GM18519 (cell line): Measurements from ENCODE around the gene RGMB.
A peak's percentile ranks its signal among the peaks of the same experiment; 100 is the strongest.

Source experiments
- ATAC-seq: cut with Tn5 transposase; IDR thresholded peaks from one replicate; pipeline ENCODE4 v1.9.1; 2021; ENCODE audit warnings: mild to moderate bottlenecking, moderate library complexity; ENCODE audit not compliant: unreplicated experiment, low FRiP score

RGMB gene

DNA sequence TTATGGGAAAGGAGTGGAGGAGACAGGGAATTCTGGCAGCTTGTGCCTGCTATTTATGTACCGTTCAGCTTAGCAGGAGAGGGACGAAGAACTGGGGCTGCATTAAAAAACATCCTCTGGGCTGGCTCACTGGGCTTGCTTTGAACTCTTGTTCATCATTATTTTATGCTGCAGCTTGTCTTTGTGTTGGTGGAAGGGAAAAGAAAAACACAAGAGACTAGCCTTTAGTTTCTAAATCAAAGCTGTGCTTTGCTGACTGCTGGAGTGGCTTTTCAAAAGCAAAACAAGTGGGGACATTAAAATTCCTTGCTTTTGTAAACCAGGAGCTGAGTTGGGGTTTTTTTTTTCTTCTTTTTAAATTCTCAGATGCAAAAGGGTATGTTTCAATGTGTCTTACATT, 5.9 kb upstream of the RGMB start:
- no peak for ATAC-seq

GRCh38 chr5:98768160-98768959, 5.1 kb upstream of the RGMB start:
- peak; percentile 31 for ATAC-seq

DNA sequence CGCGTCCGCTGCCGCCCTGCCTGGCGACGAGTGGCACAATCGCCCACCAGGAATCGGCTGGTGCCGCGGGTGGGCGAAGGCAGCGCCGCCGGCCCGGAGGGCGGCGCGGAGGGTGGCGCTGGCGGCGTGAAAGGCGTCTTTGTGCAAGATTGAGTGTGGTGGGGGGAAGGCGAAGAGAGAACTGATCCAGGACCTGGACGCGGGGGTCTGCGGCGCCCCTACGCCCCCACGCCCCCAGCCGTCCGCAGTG, 4.6 kb upstream of the RGMB start:
- ATAC-seq: no peak

DNA sequence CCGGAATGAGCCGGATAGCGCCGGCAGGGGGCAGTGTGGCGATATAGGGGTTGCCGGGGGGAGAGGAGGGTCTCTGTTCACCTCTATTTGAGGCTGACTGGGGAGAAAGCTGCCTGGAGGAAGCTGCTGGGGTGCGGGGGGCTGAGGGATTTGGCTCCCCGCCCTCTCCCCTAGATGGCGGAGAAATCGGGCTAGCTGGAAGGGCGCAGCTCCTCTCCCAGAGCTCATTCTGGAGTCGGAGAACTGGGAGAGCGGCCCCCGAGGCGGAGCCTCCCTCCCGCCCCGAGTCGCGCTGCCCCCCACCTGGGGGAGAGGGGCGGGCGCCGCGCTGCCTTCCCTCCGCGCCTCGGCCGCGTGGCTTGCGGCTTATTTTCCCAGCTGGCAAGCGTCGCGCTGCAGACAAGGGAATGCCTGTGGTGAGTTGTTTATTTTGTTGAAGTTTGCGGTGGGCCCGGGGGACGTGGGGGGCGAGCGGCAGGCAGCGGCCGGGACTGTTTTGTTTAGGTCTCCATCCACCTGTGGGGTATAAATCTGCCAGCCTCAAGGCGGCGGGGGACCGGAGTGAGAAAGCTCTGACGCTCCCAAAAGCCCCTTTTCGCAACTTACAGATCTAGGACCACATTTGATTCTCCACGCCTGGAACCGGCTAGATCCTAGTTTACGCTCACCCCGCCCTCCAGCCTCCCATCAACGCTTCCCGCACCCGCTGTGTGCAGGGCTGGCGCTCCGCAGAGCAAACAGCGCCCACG, 4.1 kb upstream of the RGMB start:
- ATAC-seq: no peak

DNA sequence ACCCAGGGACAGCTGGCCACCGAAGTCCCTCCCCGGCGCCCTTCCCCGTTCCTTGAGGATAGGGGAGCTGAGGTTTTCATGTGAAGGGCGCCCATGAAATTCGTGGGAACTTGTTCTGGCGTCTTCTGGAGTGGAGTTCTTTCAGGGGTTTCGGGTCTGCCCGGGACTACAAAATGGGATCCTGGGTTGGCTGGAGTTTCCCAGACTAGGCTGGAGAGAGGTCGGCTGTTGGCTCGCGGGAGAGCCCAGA, 3.6 kb upstream of the RGMB start:
- no peak for ATAC-seq

GRCh38 chr5:98770209-98770910, 3.1 kb upstream of the RGMB start:
- no peak for ATAC-seq

DNA sequence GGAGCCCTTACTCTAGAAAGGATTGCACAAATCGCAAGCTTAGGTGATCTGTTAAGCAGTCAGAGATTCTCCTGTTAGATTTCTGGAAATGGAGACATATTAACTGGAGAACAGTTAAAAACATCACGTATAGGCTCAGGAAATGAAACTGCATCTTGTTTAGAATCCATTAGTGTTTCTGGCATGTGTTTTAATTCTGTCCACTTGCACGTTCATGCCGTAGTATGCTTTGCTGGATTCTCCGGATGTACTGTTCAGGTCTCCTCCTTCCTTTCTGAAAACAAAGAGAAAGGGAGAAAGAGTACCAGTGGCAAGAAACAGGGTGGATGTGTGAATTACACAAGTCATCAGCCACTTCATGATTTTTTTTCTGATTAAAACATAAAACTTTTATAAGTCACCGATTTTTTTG, 2.5 kb upstream of the RGMB start:
- no peak for ATAC-seq

DNA sequence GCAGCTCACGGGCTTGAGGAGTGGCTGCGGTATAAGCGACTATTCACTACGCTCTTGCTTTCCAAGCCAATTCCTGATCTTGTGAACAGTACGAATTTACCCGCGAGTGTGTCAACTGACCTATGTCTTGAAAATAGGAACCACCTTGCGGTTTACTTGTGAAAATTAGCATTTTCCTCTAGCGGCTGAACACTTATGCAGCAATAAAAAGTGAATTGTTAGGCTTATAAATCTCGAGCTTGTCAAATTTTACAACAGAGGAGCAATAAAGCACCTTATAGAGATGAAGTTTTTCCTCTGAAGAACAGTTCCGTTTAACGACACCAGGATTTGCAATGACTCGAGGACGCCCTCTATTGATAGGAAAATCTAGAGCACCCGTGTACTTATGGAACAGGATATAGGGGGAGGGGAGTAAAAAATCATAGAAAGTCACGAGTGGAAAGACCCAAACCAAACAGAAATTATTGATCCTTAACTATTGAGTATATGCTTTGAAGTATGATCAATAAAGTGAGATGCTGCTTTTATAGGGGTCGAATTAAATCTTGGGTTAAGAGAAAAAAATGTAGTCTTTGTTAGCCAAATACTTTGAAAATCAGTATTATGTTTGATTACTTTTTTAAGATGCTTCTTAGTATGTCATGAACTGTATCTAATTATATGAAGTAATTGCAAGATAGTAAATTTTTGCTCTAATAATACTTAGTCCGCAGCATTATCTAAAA, 1.9 kb upstream of the RGMB start:
- no peak for ATAC-seq

DNA sequence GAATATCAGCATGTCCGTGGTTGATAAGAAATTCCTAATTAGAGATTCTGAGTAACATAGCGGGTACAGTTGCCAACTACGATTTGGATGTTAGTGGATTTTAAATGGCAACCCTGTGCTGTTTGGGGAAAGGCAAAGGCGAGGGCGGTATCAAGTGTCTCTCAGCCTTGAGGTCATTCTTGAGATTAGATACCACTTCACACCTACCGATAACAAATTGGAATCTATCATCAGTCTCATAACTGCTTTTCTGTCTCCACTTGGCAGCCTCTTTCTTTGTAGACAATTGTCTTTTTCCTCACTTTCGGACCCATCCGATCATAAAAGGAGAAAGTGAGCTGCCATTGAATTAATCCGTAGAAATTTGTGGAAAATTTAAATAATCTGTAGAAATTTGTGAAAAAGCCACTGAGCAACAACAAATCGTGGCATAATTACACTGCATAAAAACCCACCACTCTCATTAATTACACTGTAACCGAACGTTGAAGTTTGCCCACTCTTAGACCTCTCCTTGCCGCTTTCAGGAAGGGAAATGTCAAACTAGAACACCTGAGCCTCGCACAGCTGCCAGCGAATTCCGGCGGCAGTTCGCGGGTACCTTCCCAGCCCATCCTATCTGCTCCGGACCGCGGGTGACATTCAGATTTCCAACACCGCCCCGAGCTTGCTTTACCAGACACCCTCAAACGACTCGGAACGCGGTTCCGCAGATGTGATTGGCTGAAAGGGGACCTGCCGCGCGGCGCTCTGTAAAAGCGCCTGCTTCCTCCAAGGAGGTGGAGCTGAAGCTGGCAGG, 849 bp upstream of the RGMB start:
- peak; percentile 20 for ATAC-seq

DNA sequence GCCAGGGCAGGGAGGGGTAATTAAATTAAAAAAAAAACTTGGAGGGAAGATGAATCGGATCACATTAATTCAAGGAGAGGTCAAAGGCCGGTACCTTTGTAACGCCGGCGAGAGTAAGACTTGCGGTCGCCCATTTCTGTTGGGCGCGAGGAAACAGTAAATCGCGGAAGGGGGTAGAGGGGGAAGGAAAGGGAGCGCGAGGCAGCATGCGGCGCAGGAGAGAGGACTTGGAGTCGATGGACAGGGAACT, 324 bp upstream of the RGMB start:
- ATAC-seq: no peak

DNA sequence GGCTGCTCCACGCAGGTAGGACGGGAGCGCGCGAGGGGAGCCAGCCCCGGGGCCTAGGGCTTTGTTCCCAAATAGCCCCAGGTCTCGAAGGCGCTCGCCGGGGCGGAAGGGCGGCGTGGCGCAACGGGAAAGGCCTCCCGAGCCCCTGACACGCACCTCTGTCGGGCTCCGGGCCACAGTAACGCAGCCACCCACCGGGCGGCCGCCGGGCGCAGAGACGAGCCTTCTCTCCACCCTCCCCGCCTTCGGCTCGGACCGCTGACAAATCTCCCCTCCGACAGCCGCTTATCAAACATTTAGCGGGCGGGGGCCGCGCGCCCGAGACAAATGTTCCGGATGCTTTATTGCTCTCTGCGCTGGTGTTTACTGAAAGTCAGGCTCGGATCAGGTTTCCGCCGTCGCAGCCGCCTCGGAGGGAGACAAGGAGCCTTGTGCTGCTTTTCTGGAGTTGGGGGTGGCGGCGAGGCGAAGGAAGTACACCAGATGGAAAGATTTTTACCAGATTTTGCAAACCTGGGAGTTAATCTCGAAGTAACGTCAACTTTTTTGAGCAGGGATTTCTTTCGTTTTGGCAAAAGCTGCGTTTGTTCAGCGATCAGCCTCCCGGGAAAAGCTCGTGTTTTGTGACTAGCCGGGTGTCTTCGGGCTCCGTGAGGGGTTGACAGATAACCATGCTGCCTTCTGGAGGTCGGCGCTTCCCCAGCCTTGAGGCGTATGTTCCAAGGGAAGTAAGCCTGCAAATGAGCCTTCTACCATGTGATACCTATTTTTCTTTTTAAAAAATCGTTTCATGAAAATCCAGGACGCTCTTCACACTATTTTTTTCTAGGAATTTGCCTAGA, 950 bp downstream of the RGMB start:
- ATAC-seq: peak; percentile 25

DNA sequence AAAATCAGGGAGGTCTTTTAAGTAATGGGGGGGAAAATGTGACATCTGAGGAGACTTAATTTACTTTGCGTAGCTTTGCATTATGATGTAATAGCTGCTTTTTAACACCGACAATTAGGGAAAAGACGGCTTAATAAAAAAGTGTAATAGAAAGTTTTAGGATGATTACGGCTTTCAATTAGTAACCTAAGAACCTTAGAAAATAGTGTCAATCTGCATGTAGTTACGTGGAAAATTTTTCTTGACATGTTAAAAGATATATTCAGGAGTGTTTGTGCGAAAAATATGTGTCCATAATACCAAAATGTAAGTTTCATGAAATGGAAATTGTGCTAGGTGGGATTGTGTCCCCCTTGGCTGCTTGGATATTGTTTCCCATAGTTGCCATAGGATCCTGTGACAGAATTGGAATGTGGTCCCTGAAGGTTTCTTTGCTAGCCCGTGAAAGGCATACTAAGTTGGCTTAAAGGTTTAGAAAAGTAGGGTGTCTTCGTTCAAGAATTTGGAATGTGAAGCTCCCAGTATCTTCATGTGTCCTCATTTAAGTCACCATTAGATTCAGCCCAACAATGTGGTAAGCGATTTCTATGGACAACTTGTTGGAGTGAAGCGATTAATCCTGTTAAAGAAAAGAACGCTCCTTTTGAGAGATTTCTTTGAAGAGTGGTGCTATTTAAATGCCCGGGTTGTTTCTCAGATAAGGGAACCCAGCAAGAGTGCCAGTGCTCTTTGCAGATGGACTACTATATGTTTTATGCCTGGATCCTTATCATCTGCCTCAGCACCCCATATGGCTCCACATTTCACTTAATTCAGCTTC, 2.0 kb downstream of the RGMB start:
- no peak for ATAC-seq

GRCh38 chr5:98776066-98776705, 2.7 kb downstream of the RGMB start:
- no peak for ATAC-seq

GRCh38 chr5:98777295-98777694, 3.8 kb downstream of the RGMB start:
- no peak for ATAC-seq

GRCh38 chr5:98779264-98779877, 5.9 kb downstream of the RGMB start:
- no peak for ATAC-seq

GRCh38 chr5:98780390-98780789, 6.9 kb downstream of the RGMB start:
- ATAC-seq: no peak

DNA sequence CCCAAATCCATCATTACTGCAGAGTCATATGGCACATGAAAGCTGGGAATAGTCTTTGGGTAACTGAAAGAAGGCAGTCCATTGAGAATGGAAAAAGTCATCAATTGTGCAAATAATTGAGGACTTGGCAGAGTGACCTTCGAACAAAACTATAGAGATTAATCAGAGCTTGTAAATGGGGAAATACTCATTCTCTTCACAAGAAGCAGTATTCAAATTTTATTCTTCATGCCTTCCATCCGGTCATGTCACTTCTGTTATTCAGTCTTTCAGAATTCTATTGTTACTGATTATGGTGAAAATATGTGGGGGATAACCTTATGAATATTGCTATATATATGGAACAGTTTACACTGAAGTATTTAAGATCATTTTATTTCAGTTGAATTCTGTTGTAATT, 8.1 kb downstream of the RGMB start:
- no peak for ATAC-seq

DNA sequence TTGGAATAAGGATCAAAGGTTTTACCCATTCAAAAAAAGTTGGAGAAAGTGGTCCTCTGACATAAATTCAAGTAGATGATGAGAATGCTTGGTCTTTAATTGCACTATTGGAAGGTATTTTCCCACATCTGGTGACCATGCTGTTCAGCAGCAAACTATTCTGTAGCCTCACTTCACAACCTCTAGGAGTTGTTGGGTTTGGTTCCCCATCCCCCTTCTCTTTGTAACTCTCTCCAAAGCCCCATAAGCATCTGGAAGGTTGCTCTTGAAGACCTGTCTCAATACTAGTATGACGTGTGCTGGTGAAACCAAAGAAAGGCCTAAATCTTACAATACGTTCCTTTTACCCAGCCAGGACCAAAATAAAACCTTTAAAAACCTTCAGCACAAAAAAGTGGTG, 8.5 kb downstream of the RGMB start:
- ATAC-seq: no peak
